GM23248 (cell line): Measurements from ENCODE around the gene ADAMTSL2. TPM values are rescaled to one million over a fixed set of nuclear protein-coding genes. Genes with fewer than 3 reads are reported as not detected.
A peak's percentile ranks its signal among the peaks of the same experiment; 100 is the strongest.

Source experiments
- DNase-seq: peaks from one replicate; pipeline ENCODE4 v3.0.0-alpha.2; 2015
- H2AFZ ChIP-seq: fragments of 200-600 bp; sonication (generic); 2 replicates; pipeline ENCODE4 v1.6.1; 2016; ENCODE audit warnings: antibody characterized with exemption
- H3F3A ChIP-seq: fragments of 200-600 bp; sonication (generic); 2 replicates; pipeline ENCODE4 v1.6.1; 2016; ENCODE audit warnings: mild to moderate bottlenecking, antibody characterized with exemption, mixed run types; ENCODE audit not compliant: insufficient read depth
- H3K27ac ChIP-seq: fragments of 200-600 bp; sonication (generic); 2 replicates; pipeline ENCODE4 v1.5.1; 2016; ENCODE audit warnings: mild to moderate bottlenecking
- H3K27me3 ChIP-seq: fragments of 200-600 bp; sonication (generic); replicated peaks from 2 replicates; pipeline ENCODE4 v1.6.1; 2016; ENCODE audit warnings: mild to moderate bottlenecking; ENCODE audit not compliant: insufficient read depth
- H3K36me3 ChIP-seq: fragments of 200-600 bp; sonication (generic); 2 replicates; pipeline ENCODE4 v1.6.1; 2016; ENCODE audit warnings: low read depth, mild to moderate bottlenecking
- H3K4me1 ChIP-seq: fragments of 200-600 bp; sonication (generic); 2 replicates; pipeline ENCODE4 v1.6.1; 2016; ENCODE audit warnings: mild to moderate bottlenecking; ENCODE audit not compliant: insufficient read depth
- H3K4me2 ChIP-seq: fragments of 200-600 bp; sonication (generic); one replicate; pipeline ENCODE4 v1.6.1; 2016; ENCODE audit warnings: mild to moderate bottlenecking; ENCODE audit not compliant: unreplicated experiment
- H3K4me3 ChIP-seq: fragments of 200-600 bp; sonication (generic); 2 replicates; pipeline ENCODE4 v1.5.1; 2016; ENCODE audit warnings: mild to moderate bottlenecking
- H3K79me2 ChIP-seq: fragments of 200-600 bp; sonication (generic); 2 replicates; pipeline ENCODE4 v1.6.1; 2016; ENCODE audit warnings: mild to moderate bottlenecking; ENCODE audit not compliant: insufficient read depth
- H3K9ac ChIP-seq: fragments of 200-600 bp; sonication (generic); 2 replicates; pipeline ENCODE4 v1.6.1; 2016; ENCODE audit warnings: mild to moderate bottlenecking
- H3K9me2 ChIP-seq: fragments of 200-600 bp; sonication (generic); 2 replicates; pipeline ENCODE4 v1.6.1; 2016; ENCODE audit warnings: mixed run types, mild to moderate bottlenecking, moderate library complexity; ENCODE audit not compliant: insufficient read depth
- H3K9me3 ChIP-seq: fragments of 200-600 bp; sonication (generic); one replicate; pipeline ENCODE4 v1.6.1; 2017; ENCODE audit warnings: low read depth
- H4K20me1 ChIP-seq: fragments of 200-600 bp; sonication (generic); 2 replicates; pipeline ENCODE4 v1.6.0; 2016; ENCODE audit not compliant: insufficient read depth
- EZH2 ChIP-seq: fragments of 200-600 bp; sonication (generic); IDR thresholded peaks from 2 replicates; pipeline ENCODE4 v1.6.1; 2018; ENCODE audit warnings: antibody characterized with exemption, mild to moderate bottlenecking; ENCODE audit not compliant: insufficient read depth, poor library complexity, severe bottlenecking
- EZH2phosphoT487 ChIP-seq: fragments of 200-600 bp; sonication (generic); IDR thresholded peaks from 2 replicates; pipeline ENCODE4 v1.6.1; 2018; ENCODE audit warnings: antibody characterized with exemption, moderate library complexity, mild to moderate bottlenecking, low read depth; ENCODE audit not compliant: insufficient read depth
- WGBS, 2 experiments: methylation state at CpG; one replicate each; pipeline ENCODE4 v1.1.6; 2015 to 2017; ENCODE audit warnings: low lambda C conversion rate in 2 of 2, low coverage in 1 of 2; ENCODE audit errors: missing lambda C conversion rate in 2 of 2; 5-methylcytosine and 5-hydroxymethylcytosine counted together
- in situ Hi-C: fragments of 300-500 bp; cut with MboI; formaldehyde crosslinking; loops from 2 replicates; pipeline ENCODE4 v1.15.0; 2020
- polyA plus RNA-seq: library from polyadenylated mRNA; unstranded; fragments of >200 nt; fragmentation: Nextera tagmentation; extraction: Ambion mirVana; gene quantifications from 2 replicates; pipeline ENCODE4 v1.2.1, GENCODE V29; 2016
- total RNA-seq: library from RNA; depleted of rRNA; stranded (reverse); fragments of >200 nt; shearing (Covaris generic); gene quantifications from 2 replicates; pipeline ENCODE4 v1.2.3, GENCODE V29; 2014

The ADAMTSL2 gene
- total and polyA plus RNA-seq, 2 experiments from 2014 or later, result 0.11 TPM; not detected in 1

DNA sequence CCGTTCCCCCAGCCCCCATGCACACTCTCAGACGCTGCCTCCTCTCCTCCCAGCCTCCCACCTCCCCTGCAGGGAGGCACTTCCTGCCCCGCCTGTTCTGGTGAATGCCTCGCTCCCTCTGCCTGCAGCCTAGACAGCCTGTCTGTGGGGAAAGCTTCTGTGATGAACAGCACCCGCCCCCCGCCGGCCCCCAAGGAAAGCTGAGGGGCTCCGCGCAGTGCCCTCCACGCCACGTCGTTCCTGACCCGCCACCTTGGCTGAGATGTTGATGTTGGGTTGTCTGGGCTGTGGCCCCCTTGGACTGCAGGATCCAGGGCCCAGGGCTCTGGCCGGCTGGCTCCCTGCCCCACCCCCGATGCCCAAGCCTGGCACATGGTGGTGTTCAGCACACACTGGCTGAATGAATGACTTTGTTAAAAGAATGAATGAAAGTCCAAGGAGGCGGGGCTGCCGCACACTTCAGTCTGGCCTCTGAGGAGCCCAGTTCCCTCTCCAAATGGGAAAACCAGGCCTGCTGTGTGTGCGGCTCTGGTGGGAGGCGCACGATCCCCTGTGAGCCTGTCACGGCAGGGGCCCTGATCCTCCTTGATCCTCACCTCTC is 7.7 kb upstream of the ADAMTSL2 start:
- in situ Hi-C loops, result loop anchor here (10.0 kb wide), 1 partner anchor 198 kb away; no protein-coding TSS in a partner anchor
- 37 to 39% methylated on average over 15 to 21 of the region's 21 CpGs for WGBS, 2 experiments
- H3K36me3 ChIP-seq, result no peaks in the 10 kb centered on the region
- no peak for DNase-seq
- no peaks in the 10 kb centered on the region for H3K9me3 ChIP-seq
- no peaks in the 10 kb centered on the region for H3K79me2 ChIP-seq
- H3K9me2 ChIP-seq, result no peaks in the 10 kb centered on the region
- no peak overlapping the region for H3K9ac ChIP-seq
- H2AFZ ChIP-seq, result no peak overlapping the region
- TF ChIP-seq EZH2phosphoT487, result no peak
- no peak for TF ChIP-seq EZH2
- no peaks in the 10 kb centered on the region for H4K20me1 ChIP-seq
- no peak overlapping the region for H3K27ac ChIP-seq
- H3K4me1 ChIP-seq, result no peaks in the 10 kb centered on the region
- H3K4me2 ChIP-seq, result no peak overlapping the region
- H3K4me3 ChIP-seq, result no peak overlapping the region
- peaks cover 61% of the 10 kb centered on the region for H3K27me3 ChIP-seq
- H3F3A ChIP-seq, result no peaks in the 10 kb centered on the region

- 14 to 15% methylated on average over 14 to 18 of the region's 18 CpGs for WGBS, 2 experiments
- Histone ChIP-seq H3K36me3 (no peaks in the 10 kb centered on the region), H3K27me3 (peaks cover 61% of the 10 kb centered on the region), H3K79me2 (no peaks in the 10 kb centered on the region), H3K9me3 (no peaks in the 10 kb centered on the region), H3K9ac (no peak overlapping the region), H3K4me2 (no peak overlapping the region), H2AFZ (no peak overlapping the region), H3K4me3 (no peak overlapping the region), H3K9me2 (no peaks in the 10 kb centered on the region), H3K4me1 (no peaks in the 10 kb centered on the region), H3F3A (no peaks in the 10 kb centered on the region), H4K20me1 (no peaks in the 10 kb centered on the region), H3K27ac (no peak overlapping the region)
- no peak for DNase-seq
- in situ Hi-C loops, result loop anchor here (10.0 kb wide), 1 partner anchor 197 kb away; no protein-coding TSS in a partner anchor
- TF ChIP-seq EZH2 (no peak), EZH2phosphoT487 (no peak)
Observed at GRCh38 chr9:133527444-133527920, 7.0 kb upstream of the ADAMTSL2 start.

DNA sequence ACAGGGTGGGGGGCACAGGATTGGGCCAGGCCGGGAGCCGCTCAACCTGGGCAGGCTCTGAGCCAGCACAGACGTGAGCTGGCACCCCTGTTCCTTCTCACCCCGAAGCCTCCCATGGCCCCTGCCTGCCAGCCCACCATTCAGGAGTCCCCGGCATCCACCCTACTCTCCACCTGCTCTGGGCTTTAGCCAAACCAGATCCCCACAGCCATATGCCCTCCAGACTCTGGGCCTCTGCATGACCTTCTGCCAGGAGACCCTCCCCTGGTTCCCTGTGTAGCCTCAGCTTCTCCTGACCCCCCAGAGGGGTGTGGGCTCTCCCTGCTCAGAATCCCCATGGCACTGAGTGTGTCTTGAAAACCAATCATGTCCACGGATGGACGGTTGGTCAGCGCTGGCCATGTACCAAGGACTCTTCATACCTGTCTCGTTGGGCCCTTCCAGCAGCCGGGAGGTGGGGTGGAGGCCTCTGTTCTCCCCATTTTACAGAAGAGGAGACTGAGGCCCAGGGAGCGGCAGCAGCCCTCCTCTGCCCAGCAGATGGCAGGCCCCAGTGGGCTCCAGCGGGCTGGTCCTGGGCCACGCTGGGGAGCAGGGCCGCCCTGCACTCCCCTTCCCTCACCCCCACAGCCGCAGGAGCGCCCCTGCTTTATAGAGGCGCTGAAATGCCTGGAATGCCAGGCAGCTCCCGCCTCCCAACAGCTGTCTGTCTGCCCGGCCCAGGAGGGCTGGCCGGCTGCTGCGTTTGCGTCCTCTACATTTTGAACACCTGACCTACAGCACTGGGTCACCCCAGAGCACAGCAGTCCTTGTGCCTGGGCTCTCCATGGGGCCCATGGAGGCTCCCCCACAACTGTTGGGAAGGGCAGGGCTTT is 6.3 kb upstream of the ADAMTSL2 start:
- in situ Hi-C loops, result loop anchor here (10.0 kb wide), 1 partner anchor 197 kb away; no protein-coding TSS in a partner anchor

GRCh38 chr9:133528876-133529241 is 5.6 kb upstream of the ADAMTSL2 start:
- Histone ChIP-seq H3K27me3 (peaks cover 57% of the 10 kb centered on the region), H4K20me1 (no peaks in the 10 kb centered on the region), H3K4me3 (no peak overlapping the region), H3K9me2 (no peaks in the 10 kb centered on the region), H3K36me3 (no peaks in the 10 kb centered on the region), H3K9me3 (no peaks in the 10 kb centered on the region), H3K27ac (no peak overlapping the region), H3K4me1 (no peaks in the 10 kb centered on the region), H2AFZ (no peak overlapping the region), H3F3A (no peaks in the 10 kb centered on the region), H3K4me2 (no peak overlapping the region), H3K79me2 (no peaks in the 10 kb centered on the region), H3K9ac (no peak overlapping the region)
- in situ Hi-C loops, result loop anchor here (10.0 kb wide), 1 partner anchor 196 kb away; no protein-coding TSS in a partner anchor
- WGBS, 2 experiments, result 48 to 54% methylated on average over 11 of the region's 11 CpGs
- DNase-seq, result no peak
- TF ChIP-seq EZH2phosphoT487, result no peak
- no peak for TF ChIP-seq EZH2

More for the DNA sequence above, 6.3 kb upstream of the ADAMTSL2 start:
- Histone ChIP-seq H4K20me1 (no peaks in the 10 kb centered on the region), H3K9me3 (no peaks in the 10 kb centered on the region), H3F3A (no peaks in the 10 kb centered on the region), H3K9me2 (no peaks in the 10 kb centered on the region), H3K79me2 (no peaks in the 10 kb centered on the region), H2AFZ (no peak overlapping the region), H3K36me3 (no peaks in the 10 kb centered on the region), H3K4me2 (no peak overlapping the region), H3K9ac (no peak overlapping the region), H3K4me1 (no peaks in the 10 kb centered on the region), H3K4me3 (no peak overlapping the region), H3K27me3 (peaks cover 57% of the 10 kb centered on the region), H3K27ac (no peak overlapping the region)
- DNase-seq, result no peak
- WGBS, 2 experiments, result 30 to 31% methylated on average over 13 to 21 of the region's 22 CpGs
- peak; percentile 9 for TF ChIP-seq EZH2
- TF ChIP-seq EZH2phosphoT487, result no peak
